GM21529 (cell line): ENCODE data around the gene KBTBD8.
A peak's percentile ranks its signal among the peaks of the same experiment; 100 is the strongest.

Source experiments
- ATAC-seq: cut with Tn5 transposase; IDR thresholded peaks from one replicate; pipeline ENCODE4 v1.9.1; 2021; ENCODE audit not compliant: unreplicated experiment

Gene KBTBD8

DNA sequence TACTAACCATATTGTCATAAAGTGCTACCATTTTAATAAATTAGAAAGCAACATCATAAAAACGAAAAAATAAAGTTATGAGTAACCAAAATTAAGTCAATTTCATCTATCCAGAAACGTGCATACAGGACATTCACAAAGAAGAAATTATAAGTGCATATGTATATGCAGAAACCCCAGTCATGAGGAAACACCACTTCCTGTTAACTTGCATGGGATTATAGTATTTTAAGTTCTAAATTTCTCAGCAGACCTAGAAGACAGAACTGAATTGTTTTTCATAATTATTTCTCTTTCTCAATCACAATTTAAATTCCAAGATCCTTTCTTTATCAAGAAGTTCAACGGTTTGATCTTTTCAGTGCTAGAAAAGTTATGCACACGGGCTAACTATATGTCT lies 1.4 kb upstream of the KBTBD8 start:
- no peak for ATAC-seq

DNA sequence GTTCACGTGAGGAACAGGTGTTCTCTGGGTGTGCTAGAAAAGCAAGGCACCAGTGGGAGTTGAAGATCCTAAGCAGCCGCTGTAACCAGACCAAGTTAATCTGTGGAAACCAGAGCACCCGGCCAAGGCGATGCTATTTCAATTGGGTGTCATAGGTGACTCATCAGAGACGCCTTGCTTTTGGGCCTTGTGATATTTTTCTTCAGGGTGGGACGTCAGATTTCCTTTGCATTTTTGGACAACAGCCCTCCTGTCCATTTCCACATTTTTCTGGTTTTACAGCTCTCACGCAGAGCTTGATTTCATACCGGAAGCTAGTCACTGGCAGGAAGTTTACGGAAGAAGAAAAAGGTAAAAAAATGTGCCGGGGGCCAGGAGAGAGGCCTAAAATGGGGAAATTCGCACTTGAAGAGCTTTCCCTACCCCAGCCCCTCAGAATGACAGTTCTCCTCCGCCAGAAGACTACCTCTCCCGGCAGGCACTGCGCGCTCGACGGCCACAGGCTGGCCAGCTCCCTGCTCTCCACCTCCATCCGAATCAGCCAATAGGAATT lies 471 bp upstream of the KBTBD8 start:
- no peak for ATAC-seq

DNA sequence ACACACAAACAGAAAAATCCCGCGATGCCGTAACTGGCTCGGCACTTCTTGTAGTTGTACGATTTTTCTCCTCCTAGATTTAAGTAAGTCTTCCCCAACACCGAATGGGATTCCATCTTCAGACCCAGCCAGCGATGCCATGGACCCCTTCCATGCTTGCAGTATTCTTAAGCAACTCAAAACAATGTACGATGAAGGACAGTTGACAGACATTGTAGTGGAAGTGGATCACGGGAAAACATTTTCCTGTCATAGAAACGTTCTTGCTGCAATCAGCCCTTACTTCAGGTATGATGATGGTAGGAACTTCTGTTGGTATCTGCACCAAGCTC lies 763 bp downstream of the KBTBD8 start:
- ATAC-seq = no peak

DNA sequence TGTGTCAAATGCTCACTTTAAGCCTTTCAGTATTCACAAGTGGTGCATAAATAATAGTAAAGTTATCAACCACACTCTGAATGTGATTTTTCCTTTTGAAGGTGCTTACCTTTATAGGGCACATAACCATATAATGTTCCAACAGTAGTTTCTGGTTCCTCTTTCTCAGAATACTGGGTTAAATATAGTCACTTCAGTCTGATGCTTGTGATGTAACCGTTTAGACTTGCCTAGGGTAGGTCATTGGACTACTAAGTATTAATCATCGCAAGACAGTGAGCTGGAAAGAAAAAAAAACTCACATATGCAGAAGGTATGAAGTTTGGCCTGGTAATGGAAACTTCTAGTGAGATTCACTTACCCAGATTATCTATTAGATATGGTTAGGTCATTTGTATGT lies 1.9 kb downstream of the KBTBD8 start:
- ATAC-seq = peak; percentile 53

DNA sequence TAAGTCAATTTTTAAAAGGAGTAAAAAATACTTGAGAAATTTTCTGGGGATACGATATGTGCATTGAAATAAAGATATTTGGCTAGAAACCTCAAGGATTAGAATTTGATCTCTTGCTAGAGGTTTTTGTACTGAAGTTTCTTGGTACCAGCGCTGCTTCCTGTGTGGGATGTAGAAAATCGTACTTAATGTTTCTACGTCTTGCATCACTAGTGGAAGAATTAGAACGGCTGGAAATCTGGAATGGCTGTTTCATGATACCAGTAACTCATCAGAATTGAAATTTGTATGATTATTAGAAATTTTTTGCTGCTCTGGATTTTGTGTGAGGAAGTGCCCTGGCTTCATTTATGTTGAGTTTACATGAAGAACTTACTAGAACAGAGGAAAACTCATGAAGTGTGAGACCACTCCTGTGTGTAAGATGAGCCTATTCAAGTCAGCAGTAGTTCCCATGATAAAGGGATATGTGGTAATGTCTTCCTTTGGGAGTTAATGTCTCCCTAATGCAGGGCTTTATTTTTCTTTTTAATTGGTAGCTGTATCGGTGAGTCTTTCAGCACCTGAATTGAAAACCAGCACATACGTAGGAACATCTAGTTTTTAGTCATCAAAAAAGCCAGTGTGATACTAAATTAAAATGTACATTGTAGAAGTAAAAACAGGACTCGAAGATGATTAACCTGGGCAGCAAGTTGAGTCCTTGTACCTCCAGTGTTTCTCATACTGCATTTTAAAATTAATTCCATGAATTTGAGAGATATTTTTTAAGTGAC lies 3.2 kb downstream of the KBTBD8 start:
- ATAC-seq = no peak

DNA sequence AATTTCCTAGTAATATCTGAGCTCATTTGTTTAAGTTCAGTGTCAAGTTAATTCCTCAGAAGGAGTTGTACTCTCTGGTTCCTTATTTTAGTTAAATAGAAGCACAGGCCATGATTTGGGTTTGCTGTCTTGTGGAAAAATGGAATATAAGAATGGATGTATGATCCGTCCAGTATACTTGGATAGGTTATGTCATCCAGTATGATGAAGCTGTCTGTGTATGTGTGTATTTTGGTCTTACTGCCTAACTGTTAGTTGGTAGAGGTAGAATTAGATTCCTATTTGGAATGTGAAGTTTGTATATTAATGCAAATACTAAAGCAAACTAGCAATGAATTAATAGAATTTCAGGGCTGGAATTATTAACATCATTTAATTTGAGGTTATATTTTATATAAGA lies 7.9 kb downstream of the KBTBD8 start:
- ATAC-seq = no peak

DNA sequence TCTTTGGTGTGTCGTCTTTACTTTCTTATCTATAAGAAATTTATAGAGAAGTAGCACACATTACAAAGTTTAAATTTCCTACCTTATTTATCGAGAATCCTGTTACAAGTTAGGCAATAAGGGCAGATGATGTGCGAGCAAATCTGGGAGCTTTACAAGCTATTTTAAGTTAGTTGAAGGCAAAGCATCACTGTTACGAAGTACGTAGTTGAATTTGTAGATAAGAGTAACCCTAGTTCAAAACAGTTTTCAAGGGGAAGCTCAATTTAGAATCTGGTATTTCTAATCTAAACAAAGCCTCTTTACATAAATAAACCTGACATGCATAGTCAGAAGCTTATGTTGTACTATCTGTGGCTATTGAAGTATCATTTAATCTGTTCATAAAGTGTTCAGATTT lies 8.4 kb downstream of the KBTBD8 start:
- ATAC-seq = no peak

DNA sequence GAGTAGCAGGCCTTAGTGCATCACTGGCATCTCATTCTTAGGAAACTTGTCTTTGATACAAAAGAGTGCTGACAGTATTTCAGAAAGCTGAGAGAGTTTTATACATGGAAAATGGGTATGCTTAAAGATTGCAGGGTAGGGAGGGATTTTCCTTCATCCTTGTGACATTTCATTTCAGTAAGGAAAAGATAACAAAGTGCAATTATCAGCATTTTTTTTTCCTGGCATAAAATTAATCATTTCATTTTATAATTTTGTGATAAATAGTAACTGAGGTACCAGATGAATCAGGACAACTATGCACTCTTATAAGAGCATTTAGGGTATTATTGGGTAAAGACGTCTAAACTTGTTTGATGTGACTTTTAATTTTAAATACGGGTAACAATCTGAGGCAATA lies 10.3 kb downstream of the KBTBD8 start:
- no peak for ATAC-seq

DNA sequence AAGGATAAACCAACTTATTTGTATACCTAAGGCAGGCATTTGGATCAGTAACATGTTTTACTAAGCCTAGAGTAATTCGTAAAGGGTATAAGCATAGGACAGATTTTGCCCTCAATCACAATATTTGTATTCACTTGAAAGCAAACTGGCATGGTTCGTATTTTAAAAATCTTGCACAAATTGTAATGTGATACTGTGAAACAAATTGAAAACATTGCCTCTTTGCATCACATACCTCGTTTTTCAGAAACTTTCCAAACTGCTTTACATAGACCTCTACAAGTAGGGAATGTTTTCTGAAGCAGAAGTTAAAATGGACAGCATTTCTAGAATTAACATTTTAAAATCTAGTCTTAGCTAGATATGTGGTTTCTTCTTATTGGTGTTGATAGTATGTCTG lies 11.6 kb downstream of the KBTBD8 start:
- ATAC-seq = no peak

DNA sequence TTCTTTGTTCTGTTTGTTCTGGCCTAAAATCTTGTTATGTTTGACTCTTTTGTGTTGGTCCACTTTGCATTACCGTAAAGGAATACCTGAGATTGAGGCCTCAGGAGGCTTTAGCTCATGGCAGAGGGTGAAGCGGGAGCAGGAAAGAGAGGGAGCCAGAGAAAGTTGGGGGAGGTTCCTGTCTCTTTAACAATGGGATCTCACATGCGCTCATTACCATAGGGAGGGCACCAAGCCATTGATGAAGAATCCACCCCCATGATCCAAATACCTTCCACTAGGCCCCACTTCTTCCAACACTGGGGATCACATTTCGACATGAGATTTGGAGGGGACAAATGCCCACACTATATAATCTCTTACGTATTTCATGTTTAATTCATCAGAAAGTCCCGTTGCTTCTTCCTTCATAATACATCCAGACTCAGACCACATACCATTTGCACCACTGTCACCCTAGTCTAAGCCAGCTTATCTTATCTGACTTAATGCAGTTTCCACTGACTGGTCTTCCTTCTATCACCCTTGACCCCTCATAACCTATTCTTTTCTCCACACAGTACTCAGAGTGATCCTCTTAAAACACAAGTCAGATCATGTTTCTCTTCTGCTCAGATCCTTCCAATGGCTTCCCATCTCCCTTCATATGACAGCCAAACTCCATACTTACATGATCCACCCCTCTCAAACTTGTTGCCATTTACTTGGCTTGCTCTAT lies 13.5 kb downstream of the KBTBD8 start:
- ATAC-seq = no peak

DNA sequence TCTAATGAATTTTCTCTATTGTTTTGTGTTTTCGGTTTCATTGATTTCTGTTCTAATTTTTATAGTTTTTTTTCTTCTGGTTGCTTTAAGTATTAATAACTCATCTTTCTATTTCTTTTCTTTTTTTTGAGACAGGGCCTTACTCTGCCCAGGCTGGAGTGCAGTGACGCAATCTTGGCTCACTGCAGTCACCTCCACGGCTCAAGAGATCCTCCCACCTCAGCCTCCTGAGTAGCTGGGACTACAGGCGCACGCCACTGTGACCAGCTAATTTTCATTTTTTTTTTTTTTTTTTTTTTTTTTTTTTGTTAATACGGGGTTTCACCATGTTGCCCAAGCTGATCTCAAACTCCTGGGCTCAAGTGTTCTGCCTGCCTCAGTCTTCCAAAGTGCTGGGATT lies 14.5 kb downstream of the KBTBD8 start:
- no peak for ATAC-seq

DNA sequence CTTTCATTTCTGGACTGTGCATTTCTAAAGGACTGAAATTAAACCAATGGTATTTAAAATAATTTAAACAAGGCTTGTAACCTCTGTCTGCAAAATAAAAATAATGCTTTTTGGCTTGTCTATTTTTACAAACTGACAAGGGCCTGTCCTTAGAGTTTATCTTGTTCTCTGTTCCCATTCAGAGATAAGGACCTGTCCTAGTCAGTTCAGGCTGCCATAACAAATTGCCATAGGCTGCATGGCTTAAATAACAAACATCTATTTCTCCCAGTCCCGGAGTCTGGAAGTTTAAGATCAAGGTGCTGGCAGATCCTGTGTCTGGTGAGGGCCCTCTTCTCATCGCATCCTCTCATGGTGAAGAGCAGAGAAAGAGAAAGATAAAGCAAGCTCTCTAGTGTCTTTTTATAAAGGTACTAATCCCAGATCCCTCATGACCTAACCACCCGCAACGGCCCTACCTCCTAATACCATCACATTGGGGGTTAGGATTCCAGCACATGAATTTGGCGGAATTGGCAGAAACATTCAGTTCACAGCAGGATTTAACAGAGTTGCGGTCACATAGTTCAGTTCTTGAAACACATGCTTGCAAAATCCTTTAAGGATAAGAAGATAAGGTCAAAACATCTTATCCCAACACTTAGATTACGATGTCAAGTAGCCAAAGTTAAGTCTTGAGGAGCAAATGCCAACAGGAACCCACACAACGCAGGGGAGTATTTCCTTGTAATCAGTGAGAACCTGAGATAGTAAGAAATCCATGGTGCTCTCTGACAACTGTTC lies 17.8 kb downstream of the KBTBD8 start:
- ATAC-seq = no peak

DNA sequence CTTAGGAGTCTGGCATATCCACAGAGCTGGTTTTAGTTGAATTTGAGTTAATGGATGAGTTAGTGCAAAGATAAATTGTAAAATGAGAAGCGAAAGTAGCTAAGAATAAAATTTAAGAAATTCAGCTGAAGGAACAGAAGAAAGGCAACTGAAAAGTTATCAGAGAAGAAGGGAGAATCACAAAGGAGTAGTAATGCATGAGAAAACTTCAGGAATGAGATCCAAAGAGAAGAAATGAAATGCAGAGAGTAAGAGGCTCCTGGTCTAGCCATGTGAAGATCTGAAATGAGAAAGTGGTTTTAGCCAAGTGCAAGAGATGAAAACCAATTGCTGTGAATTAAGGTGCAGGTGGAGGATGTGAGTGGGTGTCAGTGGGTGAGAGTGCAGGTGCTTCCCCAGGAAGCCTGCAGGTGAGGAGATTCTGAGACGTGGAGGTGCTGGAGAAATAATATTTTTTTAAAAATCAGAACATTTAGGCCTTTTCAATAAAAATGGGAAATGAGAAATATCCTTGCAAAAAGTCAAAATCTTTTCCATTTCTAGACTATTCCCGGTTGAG lies 18.5 kb downstream of the KBTBD8 start:
- ATAC-seq = peak; percentile 44

DNA sequence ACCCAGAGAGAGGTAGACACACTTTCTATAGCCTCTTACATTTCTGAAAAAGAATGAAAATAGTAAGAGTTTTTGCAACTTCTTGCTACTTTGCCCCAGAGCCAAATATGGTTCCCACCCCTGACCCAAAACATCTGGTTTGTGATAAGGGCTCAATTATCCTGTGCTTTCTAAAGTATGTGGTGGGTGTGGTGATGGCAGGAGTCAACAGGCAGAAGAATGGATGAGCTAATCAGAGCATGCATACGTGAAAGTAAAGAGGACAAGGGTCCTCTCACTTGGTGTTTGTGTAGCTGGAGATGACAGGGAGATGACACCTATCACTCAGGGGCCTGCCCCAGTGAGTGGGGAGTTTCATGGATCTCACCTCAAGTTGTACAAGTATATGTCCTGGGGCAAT lies 19.1 kb downstream of the KBTBD8 start:
- peak; percentile 11 for ATAC-seq

DNA sequence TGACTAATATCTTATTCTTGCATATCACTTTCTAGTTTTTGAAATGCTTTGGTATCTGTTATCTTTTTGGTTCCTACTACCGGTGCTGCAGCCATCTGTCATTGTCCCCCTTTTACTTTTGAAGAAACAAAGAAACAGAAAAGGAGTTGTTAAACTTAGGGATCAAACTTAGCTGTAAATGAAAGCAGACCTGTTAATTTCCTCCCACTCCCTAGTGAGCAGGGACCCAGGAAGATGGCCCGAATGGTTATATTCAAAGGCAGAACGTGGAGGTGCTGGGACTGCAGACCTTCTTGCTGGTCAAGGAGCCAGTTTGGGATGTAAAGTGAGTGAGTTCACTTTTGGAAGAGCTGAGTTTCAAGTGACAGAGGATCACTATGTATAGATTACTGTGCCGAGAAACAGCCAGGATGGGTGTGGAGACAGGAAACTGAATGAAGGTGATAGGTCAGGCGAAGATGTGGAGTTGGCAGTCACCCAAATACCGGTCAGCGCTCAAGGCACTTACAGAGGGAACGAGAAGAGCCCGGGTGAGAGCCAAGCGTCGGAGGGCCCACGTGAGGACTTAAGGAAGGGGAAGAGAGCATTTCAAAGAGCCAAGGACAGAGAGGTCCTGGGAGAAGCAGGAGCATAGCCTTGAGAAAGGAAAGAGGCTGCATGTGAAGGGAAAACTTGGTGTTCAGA lies 20.1 kb downstream of the KBTBD8 start:
- ATAC-seq = peak; percentile 48

DNA sequence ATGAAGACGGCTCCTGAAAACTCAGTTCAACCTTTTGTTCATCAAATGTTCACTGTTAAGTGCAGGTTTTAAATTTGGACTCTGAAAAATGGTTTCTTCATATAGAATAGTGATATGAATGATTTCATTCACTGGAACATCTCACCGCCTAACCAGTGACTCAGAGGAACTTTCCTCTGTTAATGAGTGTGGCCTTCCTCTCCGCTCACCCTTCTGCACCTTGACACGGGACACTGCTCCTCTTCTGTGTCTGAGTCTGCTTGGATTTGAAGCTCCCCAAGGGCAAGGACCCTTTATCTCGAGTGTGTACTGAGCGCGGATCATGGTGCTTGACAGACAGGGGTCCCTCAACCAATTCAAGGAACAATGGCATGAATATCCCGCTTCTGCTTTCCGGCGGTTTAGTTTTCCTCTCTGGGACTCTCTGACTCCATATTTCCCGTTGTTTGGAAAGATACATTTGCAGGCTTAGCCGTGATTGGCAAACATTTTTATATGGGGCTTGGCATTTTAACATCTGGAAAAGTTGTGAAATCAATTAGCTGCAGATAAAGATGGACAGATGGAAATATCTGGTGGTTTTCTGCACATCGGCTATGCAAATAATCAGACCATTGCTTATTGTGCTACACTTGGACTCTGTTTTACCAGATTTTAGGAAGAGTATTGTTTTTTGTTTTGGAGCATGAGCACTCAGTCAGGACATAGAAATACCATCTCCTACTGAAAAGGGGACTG lies 20.9 kb downstream of the KBTBD8 start:
- ATAC-seq = peak; percentile 38

DNA sequence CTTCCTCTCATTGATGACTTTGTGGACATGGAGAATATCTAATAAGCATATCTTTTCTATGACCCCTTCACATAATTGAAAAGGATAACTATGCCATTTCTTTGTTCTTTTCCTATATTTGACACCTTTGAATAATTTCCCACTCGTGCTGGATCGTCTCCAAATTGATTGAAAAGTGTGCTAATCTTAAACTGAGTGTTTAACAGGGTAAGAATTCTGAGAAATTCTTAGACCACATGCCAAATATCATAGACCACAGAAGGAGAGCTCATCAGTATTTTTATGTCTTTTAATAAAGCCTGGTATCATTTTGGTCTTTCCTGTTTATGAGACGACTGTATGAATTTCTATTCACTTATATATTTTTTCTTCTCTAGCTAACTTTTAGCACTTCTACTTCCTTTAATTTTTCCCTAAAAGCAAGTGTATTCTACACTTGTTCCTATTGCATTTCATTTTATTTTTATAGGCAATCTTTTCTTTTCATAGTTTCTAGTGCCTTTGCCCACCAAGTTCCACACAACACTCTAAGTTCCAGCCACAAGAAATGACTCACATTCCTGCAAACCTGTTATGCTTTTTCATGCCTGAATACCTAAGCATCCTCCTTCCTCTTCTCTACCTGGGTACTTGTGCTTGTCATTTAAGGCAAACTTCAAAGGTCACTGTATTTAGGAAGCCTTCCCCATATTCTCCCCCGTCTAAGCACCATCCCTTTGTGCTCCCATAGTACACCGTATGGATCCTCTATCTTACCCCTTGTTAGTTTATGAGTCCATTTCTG lies 30.1 kb downstream of the KBTBD8 start:
- ATAC-seq = no peak

DNA sequence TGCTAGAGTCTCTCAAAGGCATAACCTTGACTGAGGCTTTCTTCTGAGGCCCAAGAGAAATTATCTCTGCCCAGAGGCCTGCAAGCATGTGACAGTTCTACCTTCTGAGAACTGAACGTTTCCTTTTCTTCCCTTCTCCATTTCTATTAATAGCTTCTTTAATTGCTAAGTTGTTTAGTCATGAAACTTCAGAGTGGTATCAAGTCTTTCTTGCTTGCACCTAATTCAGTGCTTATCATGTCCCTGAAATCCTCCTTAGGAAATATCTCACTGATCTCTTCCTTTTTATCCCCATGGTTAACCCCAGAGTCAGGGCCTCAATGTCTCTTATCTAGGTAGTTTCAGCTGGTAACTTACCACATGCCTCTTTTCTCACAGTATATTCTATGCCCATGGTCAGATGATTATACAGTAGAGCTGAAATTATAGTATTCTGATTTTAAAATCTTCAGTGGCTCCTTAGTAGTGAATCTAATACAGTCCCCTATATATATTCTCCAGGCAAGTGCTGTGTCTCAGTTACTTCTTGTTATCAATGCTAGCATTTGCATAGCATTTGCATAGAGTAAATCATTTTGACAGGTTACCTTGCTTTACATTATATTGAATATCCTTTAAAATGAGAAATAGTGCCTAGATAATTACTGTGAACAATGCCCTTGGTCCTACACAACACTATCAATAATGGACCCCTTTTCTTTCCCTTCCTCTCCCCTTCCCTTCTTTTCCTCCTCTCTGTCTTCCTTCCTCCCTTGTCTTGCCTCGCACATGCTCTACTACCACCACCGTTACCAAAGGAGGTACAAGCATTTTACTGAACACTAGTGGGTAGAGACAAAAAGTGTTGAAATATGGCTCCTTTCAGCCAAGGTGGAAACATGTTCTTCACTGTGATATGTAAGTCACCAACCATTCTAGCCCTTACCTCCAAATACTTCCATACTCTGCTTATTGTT lies 33.0 kb downstream of the KBTBD8 start:
- ATAC-seq = peak; percentile 94
